ENCODE results near the gene GRAMD4. TPM values are rescaled to one million over a fixed set of nuclear protein-coding genes. Genes with fewer than 3 reads are reported as not detected.
"Not testable (repeated sequence)": the region's sequence is repeated elsewhere in the genome, so short reads cannot be mapped to it uniquely, and the experiment has no call there.

GRAMD4 gene
- polyA plus RNA-seq, 1 experiment = 7.5 TPM

GRCh38 chr22:46639843-46640242, 19.7 kb downstream of the GRAMD4 start:
- POLR2A ChIA-PET = interaction anchor here (1.5 kb wide), 1 partner anchor 9 kb away, joined by 4 read pairs; no protein-coding TSS in a partner anchor
- Histone ChIP-seq H3K9me3 (ENCODE audit: control insufficient read depth, insufficient read depth, low read length) (no peaks in the 10 kb centered on the region; the same call in 1 of the 2 replicates), H3K27me3 (ENCODE audit: control insufficient read depth, insufficient read depth, low read length) (peaks cover 2% of the 10 kb centered on the region), H3K4me3 (ENCODE audit: low read depth, low read length) (no peak overlapping the region), H3K27ac (ENCODE audit: low read depth, low read length) (no peak overlapping the region)
- CTCF ChIA-PET = no interaction called here
- DNase-seq (ENCODE audit: low read depth, low spot score) = no peak
- TF ChIP-seq, protein P1, sequence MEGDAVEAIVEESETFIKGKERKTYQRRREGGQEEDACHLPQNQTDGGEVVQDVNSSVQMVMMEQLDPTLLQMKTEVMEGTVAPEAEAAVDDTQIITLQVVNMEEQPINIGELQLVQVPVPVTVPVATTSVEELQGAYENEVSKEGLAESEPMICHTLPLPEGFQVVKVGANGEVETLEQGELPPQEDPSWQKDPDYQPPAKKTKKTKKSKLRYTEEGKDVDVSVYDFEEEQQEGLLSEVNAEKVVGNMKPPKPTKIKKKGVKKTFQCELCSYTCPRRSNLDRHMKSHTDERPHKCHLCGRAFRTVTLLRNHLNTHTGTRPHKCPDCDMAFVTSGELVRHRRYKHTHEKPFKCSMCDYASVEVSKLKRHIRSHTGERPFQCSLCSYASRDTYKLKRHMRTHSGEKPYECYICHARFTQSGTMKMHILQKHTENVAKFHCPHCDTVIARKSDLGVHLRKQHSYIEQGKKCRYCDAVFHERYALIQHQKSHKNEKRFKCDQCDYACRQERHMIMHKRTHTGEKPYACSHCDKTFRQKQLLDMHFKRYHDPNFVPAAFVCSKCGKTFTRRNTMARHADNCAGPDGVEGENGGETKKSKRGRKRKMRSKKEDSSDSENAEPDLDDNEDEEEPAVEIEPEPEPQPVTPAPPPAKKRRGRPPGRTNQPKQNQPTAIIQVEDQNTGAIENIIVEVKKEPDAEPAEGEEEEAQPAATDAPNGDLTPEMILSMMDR (IDR thresholded peaks at IDR 0.05; ENCODE audit: low read depth, low read length) = no peak

DNA sequence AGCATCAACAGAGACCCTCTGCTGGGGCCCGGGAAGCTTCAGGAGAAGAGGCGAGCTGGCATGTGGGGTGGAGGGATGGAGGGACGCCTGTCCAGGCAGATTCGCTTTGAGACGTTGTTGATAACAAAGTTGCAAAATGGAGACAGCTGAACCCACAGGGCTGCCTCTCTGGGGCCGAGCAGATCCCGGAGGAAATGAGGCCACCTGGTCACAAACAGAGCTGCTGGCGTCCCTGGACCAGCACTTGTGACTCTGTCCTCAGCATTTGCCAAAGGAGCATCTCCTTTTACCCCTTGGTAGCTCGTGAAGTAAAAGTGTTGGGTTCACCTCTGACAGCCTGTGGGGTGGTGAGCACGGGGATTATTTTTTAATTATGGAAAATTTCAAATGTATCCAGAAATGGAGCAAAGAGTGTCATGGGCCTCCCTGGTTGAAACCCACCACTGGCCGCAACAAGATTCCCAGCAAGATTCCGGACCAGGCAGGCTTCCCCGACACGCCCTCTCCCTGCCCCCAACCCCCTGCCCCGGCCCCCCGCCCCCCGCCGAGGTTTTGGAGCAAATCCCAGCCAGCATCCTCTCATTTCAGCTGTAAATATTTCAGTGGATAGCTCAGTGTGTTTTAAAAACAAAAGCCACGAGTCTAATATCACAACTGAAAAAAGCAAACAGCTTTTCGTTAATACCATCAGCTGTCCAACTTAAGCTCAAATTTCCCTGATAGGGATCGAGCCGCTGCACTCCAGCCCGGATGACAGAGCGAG, 20.3 kb downstream of the GRAMD4 start:
- no peak overlapping the region for H3K27ac ChIP-seq (ENCODE audit: low read depth, low read length)
- ChIA-PET POLR2A (interaction anchor here (0.7 to 1.5 kb wide), 3 partner anchors 9 to 77 kb away, joined by 3 to 4 read pairs (median 4); no protein-coding TSS in a partner anchor), CTCF (interaction anchor here (0.7 kb wide), 1 partner anchor 77 kb away, joined by 5 read pairs; no protein-coding TSS in a partner anchor)
- DNase-seq (ENCODE audit: low read depth, low spot score) = no peak
- TF ChIP-seq, protein P1 (IDR thresholded peaks at IDR 0.05; ENCODE audit: low read depth, low read length) = no peak
- peaks cover 2% of the 10 kb centered on the region for H3K27me3 ChIP-seq (ENCODE audit: control insufficient read depth, insufficient read depth, low read length)
- no peaks in the 10 kb centered on the region; the same call in 1 of the 2 replicates for H3K9me3 ChIP-seq (ENCODE audit: control insufficient read depth, insufficient read depth, low read length)
- H3K4me3 ChIP-seq (ENCODE audit: low read depth, low read length) = no peak overlapping the region

DNA sequence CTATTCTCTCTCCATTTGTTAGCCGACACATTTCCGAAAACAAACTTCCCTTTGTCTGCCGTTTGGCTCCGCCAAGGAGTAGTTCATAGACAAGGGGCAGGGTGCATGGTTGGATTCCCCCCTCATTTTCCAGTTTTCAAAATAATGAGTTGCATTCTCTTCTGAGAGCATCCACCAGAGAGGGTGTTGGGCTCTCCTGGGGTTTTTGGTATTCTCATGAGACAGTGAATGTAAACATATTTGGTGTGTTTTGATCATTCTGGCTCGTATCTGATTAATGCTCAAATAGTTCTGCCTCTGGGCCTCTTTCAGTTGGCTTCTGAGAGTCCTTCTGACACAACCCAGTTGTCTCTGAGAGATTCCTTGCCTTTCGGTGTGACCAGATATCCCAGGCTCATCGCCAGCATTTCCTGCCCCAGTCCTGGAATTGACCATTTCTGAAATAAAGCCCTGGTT, 21.7 kb downstream of the GRAMD4 start:
- Histone ChIP-seq H3K27me3 (ENCODE audit: control insufficient read depth, insufficient read depth, low read length) (peaks cover 2% of the 10 kb centered on the region), H3K4me3 (ENCODE audit: low read depth, low read length) (no peak overlapping the region), H3K9me3 (ENCODE audit: control insufficient read depth, insufficient read depth, low read length) (no peaks in the 10 kb centered on the region; the same call in 1 of the 2 replicates), H3K27ac (ENCODE audit: low read depth, low read length) (no peak overlapping the region)
- DNase-seq (ENCODE audit: low read depth, low spot score) = peak; percentile 27
- TF ChIP-seq, protein P1 (IDR thresholded peaks at IDR 0.05; ENCODE audit: low read depth, low read length) = no peak
- ChIA-PET CTCF (no interaction called here), POLR2A (interaction anchor here (0.6 kb wide), 1 partner anchor 81 kb away, joined by 3 read pairs; no protein-coding TSS in a partner anchor)

- H3K9me3 ChIP-seq (ENCODE audit: control insufficient read depth, insufficient read depth, low read length); H3K27me3 ChIP-seq (ENCODE audit: control insufficient read depth, insufficient read depth, low read length); H3K4me3 ChIP-seq (ENCODE audit: low read depth, low read length); POLR2A ChIA-PET; H3K27ac ChIP-seq (ENCODE audit: low read depth, low read length); DNase-seq (ENCODE audit: low read depth, low spot score); CTCF ChIA-PET: not testable (repeated sequence)
Observed at GRCh38 chr22:46642840-46643480, 22.8 kb downstream of the GRAMD4 start.

DNA sequence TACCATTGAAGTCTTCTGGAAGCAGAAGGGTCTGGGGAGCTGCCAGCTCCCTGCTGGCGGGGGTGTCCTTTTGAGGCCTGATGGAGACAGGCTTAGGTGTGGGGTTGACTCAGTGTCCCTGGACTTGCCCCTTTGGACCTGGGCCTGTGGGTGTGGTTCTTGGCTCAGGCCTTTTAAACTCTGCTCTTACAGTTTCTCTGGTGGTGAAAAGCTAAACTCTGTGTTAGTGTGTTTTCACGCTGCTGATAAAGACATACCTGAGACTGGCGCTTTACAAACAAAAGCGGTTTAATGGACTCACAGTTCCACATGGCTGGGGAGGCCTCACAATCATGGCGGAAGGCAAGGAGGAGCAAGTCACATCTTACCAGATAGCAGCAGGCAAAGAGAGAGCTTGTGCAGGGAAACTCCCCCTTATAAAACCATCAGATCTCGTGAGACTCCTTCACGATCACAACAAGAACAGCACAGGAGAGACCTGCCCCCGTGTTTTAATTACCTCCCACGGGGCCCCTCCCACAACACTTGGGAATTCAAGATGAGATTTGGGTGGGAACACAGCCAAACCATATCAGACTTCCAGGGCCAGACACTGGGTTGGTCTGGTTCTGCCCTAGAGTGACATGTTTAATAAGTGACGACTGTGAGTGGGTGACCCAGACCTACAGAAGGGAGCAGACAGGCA, 26.5 kb downstream of the GRAMD4 start:
- ChIA-PET POLR2A (no interaction called here), CTCF (no interaction called here)
- peaks cover 3% of the 10 kb centered on the region for H3K27me3 ChIP-seq (ENCODE audit: control insufficient read depth, insufficient read depth, low read length)
- H3K4me3 ChIP-seq (ENCODE audit: low read depth, low read length) = no peak overlapping the region
- no peak for DNase-seq (ENCODE audit: low read depth, low spot score)
- TF ChIP-seq, protein P1 (IDR thresholded peaks at IDR 0.05; ENCODE audit: low read depth, low read length) = no peak
- H3K27ac ChIP-seq (ENCODE audit: low read depth, low read length) = no peak overlapping the region
- peaks cover 6% of the 10 kb centered on the region; the same call in 1 of the 2 replicates for H3K9me3 ChIP-seq (ENCODE audit: control insufficient read depth, insufficient read depth, low read length)

DNA sequence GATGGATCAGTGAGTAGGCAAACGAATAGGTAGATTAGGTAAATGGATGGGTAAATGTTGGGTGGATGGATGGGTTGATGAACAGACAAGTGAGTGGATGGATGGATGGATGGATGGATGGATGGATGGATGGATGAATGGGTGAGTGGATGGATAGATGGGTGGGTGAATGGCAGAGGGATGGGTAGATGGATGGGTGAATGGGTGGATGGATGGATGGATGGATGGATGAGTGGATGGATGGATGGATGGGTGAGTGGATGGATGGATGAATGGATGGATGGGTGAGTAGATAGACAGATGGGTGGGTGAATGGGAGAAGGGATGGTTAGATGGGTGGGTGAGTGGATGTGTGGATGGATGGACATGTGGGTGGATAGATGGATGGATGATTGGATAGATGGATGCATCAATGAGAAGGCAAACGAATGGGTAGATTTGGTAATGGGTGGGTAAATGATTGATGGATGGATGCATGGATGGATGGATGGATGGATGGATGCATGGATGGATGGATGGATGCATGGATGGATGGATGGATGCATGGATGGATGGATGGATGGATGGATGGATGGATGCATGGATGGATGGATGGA, 28.1 kb downstream of the GRAMD4 start:
- H3K27me3 ChIP-seq (ENCODE audit: control insufficient read depth, insufficient read depth, low read length); DNase-seq (ENCODE audit: low read depth, low spot score); H3K9me3 ChIP-seq (ENCODE audit: control insufficient read depth, insufficient read depth, low read length); H3K27ac ChIP-seq (ENCODE audit: low read depth, low read length); H3K4me3 ChIP-seq (ENCODE audit: low read depth, low read length); CTCF ChIA-PET: not testable (repeated sequence)
- POLR2A ChIA-PET = interaction anchor here (1.5 kb wide), 1 partner anchor 8 kb away, joined by 4 read pairs; no protein-coding TSS in a partner anchor

All from AG04450 (cell line).